GM12865 (cell line): ENCODE results near the gene UBE3C.
A peak's percentile ranks its signal among the peaks of the same experiment; 100 is the strongest.

ENCODE experiments used
- DNase-seq: peaks from one replicate; pipeline ENCODE4 v3.0.0; 2010; ENCODE audit warnings: low read depth
- H3K4me3 ChIP-seq: 2 replicates; pipeline ENCODE4 v1.5.1; 2011; ENCODE audit warnings: mild to moderate bottlenecking, low read depth, low read length, control low read depth
- CTCF ChIP-seq: IDR thresholded peaks from 2 replicates; pipeline ENCODE4 v1.5.1; 2011; ENCODE audit warnings: low read length, control low read depth, low read depth, inconsistent platforms; ENCODE audit not compliant: insufficient read depth; ENCODE audit errors: missing control alignments

Gene UBE3C

GRCh38 chr7:157132796-157133195 is 5.9 kb upstream of the UBE3C start:
- DNase-seq = no peak
- no peak overlapping the region for H3K4me3 ChIP-seq
- no peak for TF ChIP-seq CTCF

GRCh38 chr7:157133304-157133703 is 5.4 kb upstream of the UBE3C start:
- DNase-seq = no peak
- TF ChIP-seq CTCF = no peak

GRCh38 chr7:157136372-157136771 is 2.4 kb upstream of the UBE3C start:
- no peak overlapping the region for H3K4me3 ChIP-seq
- TF ChIP-seq CTCF = no peak
- DNase-seq = no peak

More at GRCh38 chr7:157133304-157133703, 5.4 kb upstream of the UBE3C start:
- H3K4me3 ChIP-seq = no peak overlapping the region

GRCh38 chr7:157138101-157138423 is 664 bp upstream of the UBE3C start:
- DNase-seq = no peak
- peak overlapping the region; percentile 68 for H3K4me3 ChIP-seq
- TF ChIP-seq CTCF = no peak

GRCh38 chr7:157139111-157139809 is 534 bp downstream of the UBE3C start:
- DNase-seq = peak; percentile 75
- H3K4me3 ChIP-seq = peak overlapping the region; percentile 87

GRCh38 chr7:157139810-157140510 is 1.2 kb downstream of the UBE3C start:
- no peak for TF ChIP-seq CTCF
- peak overlapping the region; percentile 87 for H3K4me3 ChIP-seq
- DNase-seq = peak; percentile 18

More at GRCh38 chr7:157139111-157139809, 534 bp downstream of the UBE3C start:
- TF ChIP-seq CTCF = no peak

- TF ChIP-seq CTCF = no peak
- H3K4me3 ChIP-seq = peak overlapping the region; percentile 87
- DNase-seq = no peak
Observed at GRCh38 chr7:157140511-157140905, 1.8 kb downstream of the UBE3C start.
